ENCODE measurements around the gene TBXAS1. TPM values are rescaled to one million over a fixed set of nuclear protein-coding genes. Genes with fewer than 3 reads are reported as not detected.

The TBXAS1 gene
- total and polyA plus RNA-seq, 2 of the 8 experiments (the other 6 are each of a cell fraction or from before 2014, with no cell fraction given) = 0.86 to 2.1 TPM

DNA sequence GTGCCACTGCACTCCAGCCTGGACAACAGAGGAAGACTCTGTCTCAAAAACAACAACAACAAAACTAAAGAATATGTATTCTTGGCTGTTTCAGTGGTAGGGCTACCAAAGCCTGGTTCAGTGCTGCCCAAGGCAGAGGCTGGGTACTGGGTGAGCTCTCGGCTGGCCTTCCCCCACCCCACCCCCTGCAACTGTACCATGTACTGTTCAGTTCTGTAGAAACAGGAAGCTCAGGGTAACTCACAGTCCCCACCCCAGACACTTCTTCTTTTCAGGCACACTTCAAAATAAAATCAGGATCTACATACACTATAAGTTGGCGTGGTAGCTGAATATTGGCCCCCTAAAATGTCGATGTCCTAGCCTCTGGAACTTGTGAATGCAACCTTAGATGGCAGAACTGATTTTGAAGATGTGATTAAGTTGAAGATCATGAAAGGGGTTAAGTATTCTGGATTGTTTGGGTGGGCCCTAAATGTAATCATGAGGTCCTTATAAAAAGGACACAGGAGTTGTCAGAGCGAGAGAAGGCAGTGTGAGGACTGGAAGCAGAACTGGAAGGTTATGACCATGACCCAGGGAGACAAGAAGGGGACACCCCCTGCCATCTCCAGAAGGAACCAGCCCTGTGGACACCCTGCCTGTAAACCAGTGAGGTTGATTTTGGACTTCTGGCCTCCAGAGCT is 31.2 kb downstream of the TBXAS1 start:
- no peak for FAIRE-seq
- Histone ChIP-seq H3K27me3 (replicated peaks in 1 of 4; ENCODE audit: control insufficient read depth in 3 of 4, extremely low read depth in 1 of 4, insufficient read depth in 3 of 4, low read length in 3 of 4) (no peaks in the 10 kb centered on the region), H3K4me3 (ENCODE audit: extremely low read depth in 1 of 4, insufficient read depth in 2 of 4, low read depth in 3 of 4, low read length in 4 of 4) (no peak overlapping the region), H3K79me2 (ENCODE audit: control insufficient read depth in 1 of 2, insufficient read depth in 2 of 2, low read length in 2 of 2) (no peaks in the 10 kb centered on the region), H3K14ac (ENCODE audit: insufficient read length) (no peak overlapping the region), H2BK20ac (ENCODE audit: low read length) (no peak overlapping the region), H2BK5ac (ENCODE audit: low read depth, low read length) (no peak overlapping the region), H2AFZ (ENCODE audit: low read length) (no peak overlapping the region), H4K5ac (ENCODE audit: insufficient read length, low read depth, low read length) (no peak overlapping the region), H2AK5ac (ENCODE audit: low read depth, low read length) (no peak overlapping the region), H3K36me3 (ENCODE audit: control insufficient read depth in 2 of 4, insufficient read depth in 4 of 4, low read length in 3 of 4) (no peaks in the 10 kb centered on the region), H3K23me2 (ENCODE audit: low read depth, low read length) (no peaks in the 10 kb centered on the region), H3K9ac (replicated peaks in 1 of 4; ENCODE audit: extremely low read depth in 1 of 4, low read depth in 3 of 4, low read length in 3 of 4) (no peak overlapping the region), H4K8ac (ENCODE audit: extremely low read depth, insufficient read depth, low read length) (no peak overlapping the region), H2BK12ac (ENCODE audit: low read depth, low read length) (no peak overlapping the region), H2BK120ac (replicated peaks; ENCODE audit: low read depth, low read length) (no peak overlapping the region), H3K9me3 (ENCODE audit: insufficient read depth in 2 of 2, low read depth in 1 of 2, low read length in 1 of 2) (peaks cover 0 to 9% of the 10 kb centered on the region in 2 experiments; a peak in 2 of 4 replicates), H3K27ac (ENCODE audit: low read depth, low read length) (no peak overlapping the region), H3K4me2 (ENCODE audit: insufficient read depth in 1 of 2, low read depth in 2 of 2, low read length in 2 of 2) (no peak overlapping the region), H3K79me1 (ENCODE audit: low read depth, low read length) (no peaks in the 10 kb centered on the region), H2BK15ac (ENCODE audit: low read length) (no peak overlapping the region), H4K20me1 (replicated peaks in 1 of 2; ENCODE audit: control insufficient read depth in 1 of 2, insufficient read depth in 2 of 2, low read length in 2 of 2) (no peaks in the 10 kb centered on the region), H3K56ac (replicated peaks; ENCODE audit: insufficient read length, low read depth, low read length) (no peak overlapping the region), H3K23ac (ENCODE audit: insufficient read length) (no peak overlapping the region), H3K4me1 (replicated peaks in 1 of 4; ENCODE audit: control insufficient read depth in 3 of 4, insufficient read depth in 4 of 4, low read length in 3 of 4) (no peaks in the 10 kb centered on the region; a peak in 1 of 7 replicates), H3K4ac (replicated peaks; ENCODE audit: insufficient read length, low read depth, low read length) (no peak overlapping the region), H3K18ac (ENCODE audit: extremely low read depth, low read length) (no peak overlapping the region), H4K91ac (replicated peaks; ENCODE audit: insufficient read length, low read length) (no peak overlapping the region)
- ChIA-PET POLR2A (ENCODE audit: partially characterized antibody) (no interaction called here), CTCF (ENCODE audit: partially characterized antibody) (interaction anchor here (0.5 kb wide), 1 partner anchor 27 kb away, joined by 3 read pairs; no protein-coding TSS in a partner anchor)
- peak in 1 of 2 experiments; percentile 11 for DNase-seq (ENCODE audit: low read depth in 1 of 2, low spot score in 2 of 2)
- WGBS, 2 experiments (ENCODE audit: extremely low coverage in 1 of 2, insufficient coverage in 1 of 2, insufficient read length in 1 of 2, insufficient replicate concordance in 2 of 2, low coverage in 1 of 2, low lambda C conversion rate in 2 of 2, missing lambda C conversion rate in 1 of 2) = 83% methylated on average over 4 of the region's 4 CpGs; no CpG with 5 or more reads in 1 of the 2 experiments
- no peak for TF ChIP-seq ZNF274 (IDR thresholded peaks at IDR 0.05; ENCODE audit: borderline replicate concordance, extremely low read depth, low read length)
- TF ChIP-seq SUZ12 (IDR thresholded peaks at IDR 0.05; ENCODE audit: low read length) = no peak
- no peak for TF ChIP-seq SIX5 (IDR thresholded peaks at IDR 0.05; ENCODE audit: low read depth, low read length)
- TF ChIP-seq CHD1 (IDR thresholded peaks at IDR 0.05; ENCODE audit: low read depth, low read length) = no peak

All from H1 (cell line).